Measurements from ENCODE around the gene VLDLR.

GRCh38 chr9:2700398-2700797 is 78.8 kb downstream of the VLDLR start:
- TF ChIP-seq, protein P1, sequence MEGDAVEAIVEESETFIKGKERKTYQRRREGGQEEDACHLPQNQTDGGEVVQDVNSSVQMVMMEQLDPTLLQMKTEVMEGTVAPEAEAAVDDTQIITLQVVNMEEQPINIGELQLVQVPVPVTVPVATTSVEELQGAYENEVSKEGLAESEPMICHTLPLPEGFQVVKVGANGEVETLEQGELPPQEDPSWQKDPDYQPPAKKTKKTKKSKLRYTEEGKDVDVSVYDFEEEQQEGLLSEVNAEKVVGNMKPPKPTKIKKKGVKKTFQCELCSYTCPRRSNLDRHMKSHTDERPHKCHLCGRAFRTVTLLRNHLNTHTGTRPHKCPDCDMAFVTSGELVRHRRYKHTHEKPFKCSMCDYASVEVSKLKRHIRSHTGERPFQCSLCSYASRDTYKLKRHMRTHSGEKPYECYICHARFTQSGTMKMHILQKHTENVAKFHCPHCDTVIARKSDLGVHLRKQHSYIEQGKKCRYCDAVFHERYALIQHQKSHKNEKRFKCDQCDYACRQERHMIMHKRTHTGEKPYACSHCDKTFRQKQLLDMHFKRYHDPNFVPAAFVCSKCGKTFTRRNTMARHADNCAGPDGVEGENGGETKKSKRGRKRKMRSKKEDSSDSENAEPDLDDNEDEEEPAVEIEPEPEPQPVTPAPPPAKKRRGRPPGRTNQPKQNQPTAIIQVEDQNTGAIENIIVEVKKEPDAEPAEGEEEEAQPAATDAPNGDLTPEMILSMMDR (conservative IDR thresholded peaks at IDR 0.05; ENCODE audit: low read length), result no peak
- TF ChIP-seq EZH2phosphoT487 (IDR thresholded peaks at IDR 0.05; ENCODE audit: borderline replicate concordance, low read depth, low read length), result no peak

Measured in OCI-LY7 (cell line).